Keratinocyte (primary cell): Measurements from ENCODE around the gene TMEM270. TPM values are rescaled to one million over a fixed set of nuclear protein-coding genes. Genes with fewer than 3 reads are reported as not detected.

ENCODE experiments used
- DNase-seq: peaks from one replicate; pipeline ENCODE4 v3.0.0-alpha.2; 2011; ENCODE audit warnings: low read depth, missing footprints, low spot score
- FAIRE-seq: peaks from 2 replicates; lab custom pipeline; 2011; peaks lifted over from hg19 to GRCh38; lab: Jason Lieb, UNC
- H2AFZ ChIP-seq: 2 replicates; pipeline ENCODE4 v1.6.0; 2012; ENCODE audit warnings: low read length, control low read depth, inconsistent platforms; ENCODE audit not compliant: control insufficient read depth
- H3K27ac ChIP-seq: 2 replicates; pipeline ENCODE4 v1.5.1; 2011; ENCODE audit warnings: low read length; ENCODE audit not compliant: control insufficient read depth, insufficient read depth
- H3K27me3 ChIP-seq: 3 replicates; pipeline ENCODE4 v1.6.0; 2011; ENCODE audit warnings: low read length; ENCODE audit not compliant: control insufficient read depth, insufficient read depth; ENCODE audit errors: extremely low read depth
- H3K36me3 ChIP-seq, 2 experiments: 2 replicates in 1 of 2; 3 replicates in 1 of 2; pipeline ENCODE4 v1.5.1; 2011; ENCODE audit warnings: low read length in 2 of 2, mild to moderate bottlenecking in 1 of 2; ENCODE audit not compliant: control insufficient read depth in 2 of 2, insufficient read depth in 2 of 2; ENCODE audit errors: extremely low read depth in 1 of 2
- H3K4me1 ChIP-seq: 3 replicates; pipeline ENCODE4 v1.5.1; 2011; ENCODE audit warnings: low read length; ENCODE audit not compliant: control insufficient read depth, insufficient read depth; ENCODE audit errors: extremely low read depth
- H3K4me2 ChIP-seq: 3 replicates; pipeline ENCODE4 v1.6.0; 2011; ENCODE audit warnings: low read depth, low read length; ENCODE audit not compliant: control insufficient read depth, insufficient read depth; ENCODE audit errors: extremely low read depth
- H3K4me3 ChIP-seq, 3 experiments: fragments of 200-600 bp in 1 of 3; sonication (generic) in 1 of 3; 2 replicates in 2 of 3; 3 replicates in 1 of 3; pipeline ENCODE4 v1.5.1; 2011 to 2016; ENCODE audit warnings: low read length in 3 of 3, mild to moderate bottlenecking in 3 of 3, control low read depth in 2 of 3, inconsistent platforms in 1 of 3, low read depth in 1 of 3, mixed read lengths in 1 of 3, mixed run types in 1 of 3, moderate library complexity in 1 of 3; ENCODE audit not compliant: control insufficient read depth in 2 of 3, insufficient read depth in 2 of 3; ENCODE audit errors: extremely low read depth in 1 of 3
- H3K79me2 ChIP-seq: 2 replicates; pipeline ENCODE4 v1.6.0; 2012; ENCODE audit warnings: low read length; ENCODE audit not compliant: control insufficient read depth, insufficient read depth
- H3K9ac ChIP-seq: 3 replicates; pipeline ENCODE4 v1.6.0; 2011; ENCODE audit warnings: low read length; ENCODE audit not compliant: control insufficient read depth, insufficient read depth; ENCODE audit errors: extremely low read depth
- H3K9me1 ChIP-seq: 3 replicates; pipeline ENCODE4 v1.6.0; 2011; ENCODE audit warnings: low read length; ENCODE audit not compliant: control insufficient read depth, insufficient read depth; ENCODE audit errors: extremely low read depth
- H3K9me3 ChIP-seq: 2 replicates; pipeline ENCODE4 v1.5.1; 2012; ENCODE audit warnings: low read depth, low read length; ENCODE audit not compliant: control insufficient read depth
- H4K20me1 ChIP-seq: 3 replicates; pipeline ENCODE4 v1.6.0; 2011; ENCODE audit warnings: low read length; ENCODE audit not compliant: control insufficient read depth, insufficient read depth; ENCODE audit errors: extremely low read depth
- EZH2 ChIP-seq: IDR thresholded peaks from one replicate; pipeline ENCODE4 v1.6.1; 2012; ENCODE audit warnings: inconsistent platforms, mild to moderate bottlenecking, low read length, moderate library complexity
- dilution Hi-C: fragments of 300-500 bp; cut with MboI; formaldehyde crosslinking; loops from one replicate; pipeline ENCODE4 v1.7.0; 2020; ENCODE audit warnings: low sequenced_read_pairs; ENCODE audit not compliant: extremely low pct_ligation_motif_present
- polyA plus RNA-seq, 5 experiments: library from polyadenylated mRNA; depleted of rRNA in 3 of 5; stranded (reverse) in 3 of 5; stranded (forward) in 1 of 5; unstranded in 1 of 5; fragments of >200 nt; gene quantifications; 1 replicate in 1 of 5; 2 replicates in 3 of 5; 3 replicates in 1 of 5; pipeline versions ENCODE4 v1.2.1 to v1.2.3, GENCODE V29; 2011 to 2012; ENCODE audit warnings: missing spikeins in 2 of 5, low read depth in 1 of 5, low replicate concordance in 1 of 5
- TF ChIP-seq, protein P1 (sequence below), 3 experiments: IDR thresholded peaks in 1 of 3; conservative IDR thresholded peaks in 1 of 3; optimal IDR thresholded peaks in 1 of 3; 2 replicates in 2 of 3; 3 replicates in 1 of 3; pipeline versions ENCODE3 to v1.5.1; 2011; ENCODE audit warnings: low read length in 3 of 3, mild to moderate bottlenecking in 3 of 3, moderate library complexity in 2 of 3, control low read depth in 1 of 3, inconsistent platforms in 1 of 3; ENCODE audit not compliant: insufficient read depth in 2 of 3; ENCODE audit errors: extremely low read depth in 1 of 3

Gene TMEM270
- polyA plus RNA-seq, 1 donor (not counting 4 experiments of a cell fraction or from before 2014, with no cell fraction given) = not detected

DNA sequence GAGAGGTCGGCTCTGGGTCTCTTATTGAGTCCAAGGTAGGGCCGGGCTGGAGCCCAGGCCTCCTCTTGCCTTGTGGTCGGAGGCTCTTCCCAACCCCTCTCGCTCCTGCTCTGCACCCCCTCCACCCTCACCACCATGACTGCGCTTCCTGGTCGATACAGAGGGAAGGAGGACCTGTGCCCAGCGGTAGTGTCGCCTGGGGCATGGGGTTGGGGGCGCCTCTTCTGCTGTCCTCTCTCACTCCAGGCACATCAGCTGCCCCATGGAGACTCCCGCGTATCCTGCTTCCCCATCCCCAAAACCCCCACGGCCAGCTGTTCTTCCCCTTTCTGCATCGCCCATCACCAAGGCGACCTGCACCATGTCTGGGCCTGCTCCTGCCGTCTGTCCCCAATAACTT is 44.4 kb downstream of the TMEM270 start:
- no peaks in the 10 kb centered on the region for H3K9me1 ChIP-seq
- DNase-seq = no peak
- no peak overlapping the region for H3K9ac ChIP-seq
- no peaks in the 10 kb centered on the region for H3K79me2 ChIP-seq
- peaks cover under 1% of the 10 kb centered on the region for H3K4me1 ChIP-seq
- no peak overlapping the region for H3K4me3 ChIP-seq
- H2AFZ ChIP-seq = no peak overlapping the region
- no peaks in the 10 kb centered on the region for H3K36me3 ChIP-seq
- H3K4me2 ChIP-seq = no peak overlapping the region
- peaks cover 2% of the 10 kb centered on the region for H4K20me1 ChIP-seq
- peaks cover 4% of the 10 kb centered on the region for H3K27me3 ChIP-seq
- no peaks in the 10 kb centered on the region for H3K9me3 ChIP-seq
- TF ChIP-seq, protein P1, sequence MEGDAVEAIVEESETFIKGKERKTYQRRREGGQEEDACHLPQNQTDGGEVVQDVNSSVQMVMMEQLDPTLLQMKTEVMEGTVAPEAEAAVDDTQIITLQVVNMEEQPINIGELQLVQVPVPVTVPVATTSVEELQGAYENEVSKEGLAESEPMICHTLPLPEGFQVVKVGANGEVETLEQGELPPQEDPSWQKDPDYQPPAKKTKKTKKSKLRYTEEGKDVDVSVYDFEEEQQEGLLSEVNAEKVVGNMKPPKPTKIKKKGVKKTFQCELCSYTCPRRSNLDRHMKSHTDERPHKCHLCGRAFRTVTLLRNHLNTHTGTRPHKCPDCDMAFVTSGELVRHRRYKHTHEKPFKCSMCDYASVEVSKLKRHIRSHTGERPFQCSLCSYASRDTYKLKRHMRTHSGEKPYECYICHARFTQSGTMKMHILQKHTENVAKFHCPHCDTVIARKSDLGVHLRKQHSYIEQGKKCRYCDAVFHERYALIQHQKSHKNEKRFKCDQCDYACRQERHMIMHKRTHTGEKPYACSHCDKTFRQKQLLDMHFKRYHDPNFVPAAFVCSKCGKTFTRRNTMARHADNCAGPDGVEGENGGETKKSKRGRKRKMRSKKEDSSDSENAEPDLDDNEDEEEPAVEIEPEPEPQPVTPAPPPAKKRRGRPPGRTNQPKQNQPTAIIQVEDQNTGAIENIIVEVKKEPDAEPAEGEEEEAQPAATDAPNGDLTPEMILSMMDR (optimal IDR thresholded peaks at IDR 0.05 in 1 of 3, IDR thresholded peaks at IDR 0.05 in 1 of 3, conservative IDR thresholded peaks at IDR 0.05 in 1 of 3; ENCODE audit: extremely low read depth in 1 of 3, insufficient read depth in 2 of 3, low read length in 3 of 3) = no peak
- TF ChIP-seq EZH2 = no peak
- dilution Hi-C loops = no loop called here
- no peak for FAIRE-seq
- H3K27ac ChIP-seq = no peak overlapping the region

GRCh38 chr7:73906874-73907273 is 45.9 kb downstream of the TMEM270 start:
- no peak overlapping the region for H2AFZ ChIP-seq
- no peak overlapping the region for H3K9ac ChIP-seq
- no peak for DNase-seq
- peaks cover 2% of the 10 kb centered on the region for H4K20me1 ChIP-seq
- dilution Hi-C loops = no loop called here
- FAIRE-seq = no peak
- no peak overlapping the region for H3K27ac ChIP-seq
- no peak overlapping the region for H3K4me3 ChIP-seq
- H3K27me3 ChIP-seq = peaks cover 4% of the 10 kb centered on the region
- no peaks in the 10 kb centered on the region for H3K4me1 ChIP-seq
- no peaks in the 10 kb centered on the region for H3K79me2 ChIP-seq
- H3K9me1 ChIP-seq = no peaks in the 10 kb centered on the region
- TF ChIP-seq, protein P1 (optimal IDR thresholded peaks at IDR 0.05 in 1 of 3, IDR thresholded peaks at IDR 0.05 in 1 of 3, conservative IDR thresholded peaks at IDR 0.05 in 1 of 3; ENCODE audit: extremely low read depth in 1 of 3, insufficient read depth in 2 of 3, low read length in 3 of 3) = no peak
- no peak for TF ChIP-seq EZH2
- no peaks in the 10 kb centered on the region for H3K9me3 ChIP-seq
- H3K4me2 ChIP-seq = no peak overlapping the region
- H3K36me3 ChIP-seq = no peaks in the 10 kb centered on the region
